KMS-11 (cell line): ENCODE results near the gene UQCC2.
A peak's percentile ranks its signal among the peaks of the same experiment; 100 is the strongest.

Experiments used
- H2AFZ ChIP-seq: fragments of 200-600 bp; sonication (generic); 2 replicates; pipeline ENCODE4 v1.6.1; 2016; ENCODE audit warnings: antibody characterized with exemption, mixed run types, low read depth
- H3K27ac ChIP-seq: fragments of 200-600 bp; sonication (generic); 2 replicates; pipeline ENCODE4 v1.6.1; 2016; ENCODE audit warnings: mild to moderate bottlenecking, mixed run types
- H3K27me3 ChIP-seq: fragments of 200-600 bp; sonication (generic); 2 replicates; pipeline ENCODE4 v1.6.1; 2017; ENCODE audit warnings: mild to moderate bottlenecking, low read depth, mixed run types, moderate library complexity; ENCODE audit not compliant: insufficient read depth
- H3K36me3 ChIP-seq: fragments of 200-600 bp; sonication (generic); 2 replicates; pipeline ENCODE4 v1.6.1; 2017; ENCODE audit warnings: mild to moderate bottlenecking, mixed run types; ENCODE audit not compliant: insufficient read depth
- H3K4me1 ChIP-seq: fragments of 200-600 bp; sonication (generic); 2 replicates; pipeline ENCODE4 v1.6.1; 2016; ENCODE audit warnings: mild to moderate bottlenecking, low read depth, mixed run types; ENCODE audit not compliant: poor library complexity, severe bottlenecking
- H3K4me2 ChIP-seq: fragments of 200-600 bp; sonication (generic); 2 replicates; pipeline ENCODE4 v1.7.0; 2016; ENCODE audit warnings: mild to moderate bottlenecking, mixed run types
- H3K4me3 ChIP-seq: fragments of 200-600 bp; sonication (generic); IDR thresholded peaks from 2 replicates; pipeline ENCODE4 v1.6.1; 2017; ENCODE audit warnings: low read depth, low read length, mixed read lengths; ENCODE audit not compliant: insufficient read depth
- H3K79me2 ChIP-seq: fragments of 200-600 bp; sonication (generic); 2 replicates; pipeline ENCODE4 v1.6.1; 2016; ENCODE audit warnings: low read depth, mixed run types; ENCODE audit not compliant: insufficient read depth
- H3K9ac ChIP-seq: fragments of 200-600 bp; sonication (generic); 2 replicates; pipeline ENCODE4 v1.6.1; 2016; ENCODE audit warnings: mild to moderate bottlenecking, mixed run types
- H4K20me1 ChIP-seq: fragments of 200-600 bp; sonication (generic); 2 replicates; pipeline ENCODE4 v1.6.1; 2016; ENCODE audit warnings: mild to moderate bottlenecking, mixed run types; ENCODE audit not compliant: insufficient read depth
- CTCF ChIP-seq: fragments of 200-600 bp; sonication (generic); conservative IDR thresholded peaks from 2 replicates; pipeline ENCODE4 v1.6.1; 2017; ENCODE audit warnings: low read depth, mild to moderate bottlenecking, antibody characterized with exemption, low read length, moderate library complexity, mixed read lengths

Gene UQCC2

GRCh38 chr6:33745548-33745947 lies 34.0 kb upstream of the UQCC2 start:
- peaks cover 44% of the 10 kb centered on the region for H3K27me3 ChIP-seq
- H2AFZ ChIP-seq = no peak overlapping the region
- no peak overlapping the region for H3K4me3 ChIP-seq
- H3K36me3 ChIP-seq = no peaks in the 10 kb centered on the region
- no peak overlapping the region for H3K27ac ChIP-seq
- H4K20me1 ChIP-seq = no peaks in the 10 kb centered on the region
- no peak overlapping the region for H3K4me2 ChIP-seq
- TF ChIP-seq CTCF = no peak
- no peak overlapping the region for H3K9ac ChIP-seq
- H3K79me2 ChIP-seq = no peaks in the 10 kb centered on the region
- H3K4me1 ChIP-seq = peaks cover 7% of the 10 kb centered on the region

- H3K27me3 ChIP-seq = peaks cover 42% of the 10 kb centered on the region
- no peak for TF ChIP-seq CTCF
- no peak overlapping the region for H3K9ac ChIP-seq
These were observed 33.5 kb upstream of the UQCC2 start for GRCh38 chr6:33744895-33745546.

DNA sequence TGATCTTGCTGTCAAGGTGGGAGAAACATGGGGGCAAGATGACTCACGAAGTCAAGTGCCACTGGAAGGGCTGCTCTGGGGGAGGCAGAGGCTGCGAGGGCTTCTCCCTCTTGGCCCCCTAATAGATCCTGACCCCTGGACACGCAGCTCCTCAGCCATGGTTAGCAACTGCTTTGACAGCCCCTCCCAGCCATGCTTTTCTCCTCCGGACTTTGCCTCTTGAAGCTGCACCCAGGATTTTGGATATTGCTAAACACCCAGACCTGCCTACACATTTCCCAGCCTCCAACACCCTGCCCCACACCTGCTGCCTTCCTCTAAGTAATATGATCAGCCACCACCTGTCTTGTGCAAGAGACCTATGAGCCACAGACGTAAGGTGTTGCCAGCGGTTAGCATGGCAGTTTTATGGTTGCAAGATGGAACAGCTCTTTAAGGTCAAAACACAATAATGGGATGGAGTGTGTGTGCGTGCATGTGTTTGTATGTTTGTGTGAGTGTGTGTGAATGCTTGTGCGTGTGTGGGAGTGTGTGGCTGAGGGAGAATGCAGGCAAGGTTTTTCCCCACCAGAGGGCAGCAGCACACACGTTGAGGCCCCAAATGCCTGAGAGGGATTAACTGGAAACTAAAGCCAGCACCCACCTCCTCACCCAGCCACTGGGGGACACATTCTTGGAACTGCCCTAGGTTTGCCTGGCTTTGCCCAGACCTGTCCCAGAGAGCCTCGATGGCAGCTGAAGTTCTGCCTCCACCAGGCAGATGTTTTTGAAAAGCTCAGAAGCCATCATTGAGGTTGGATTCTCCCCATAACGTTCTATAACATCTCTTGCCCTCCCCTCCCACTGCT lies 32.7 kb upstream of the UQCC2 start:
- H3K4me2 ChIP-seq = no peak overlapping the region; the same call in 1 of the 2 replicates
- no peak overlapping the region for H2AFZ ChIP-seq
- H3K4me1 ChIP-seq = peaks cover 7% of the 10 kb centered on the region
- no peaks in the 10 kb centered on the region for H3K36me3 ChIP-seq
- H3K9ac ChIP-seq = no peak overlapping the region
- H3K4me3 ChIP-seq = no peak overlapping the region
- H3K27ac ChIP-seq = no peak overlapping the region
- no peaks in the 10 kb centered on the region for H4K20me1 ChIP-seq
- H3K27me3 ChIP-seq = peaks cover 35% of the 10 kb centered on the region
- no peaks in the 10 kb centered on the region for H3K79me2 ChIP-seq
- peak; percentile 85 for TF ChIP-seq CTCF

More at GRCh38 chr6:33744895-33745546, 33.5 kb upstream of the UQCC2 start:
- H3K4me3 ChIP-seq = no peak overlapping the region
- no peaks in the 10 kb centered on the region for H3K79me2 ChIP-seq
- H2AFZ ChIP-seq = no peak overlapping the region
- no peak overlapping the region for H3K27ac ChIP-seq
- no peak overlapping the region for H3K4me2 ChIP-seq
- H3K4me1 ChIP-seq = peaks cover 7% of the 10 kb centered on the region
- H4K20me1 ChIP-seq = no peaks in the 10 kb centered on the region
- H3K36me3 ChIP-seq = no peaks in the 10 kb centered on the region

DNA sequence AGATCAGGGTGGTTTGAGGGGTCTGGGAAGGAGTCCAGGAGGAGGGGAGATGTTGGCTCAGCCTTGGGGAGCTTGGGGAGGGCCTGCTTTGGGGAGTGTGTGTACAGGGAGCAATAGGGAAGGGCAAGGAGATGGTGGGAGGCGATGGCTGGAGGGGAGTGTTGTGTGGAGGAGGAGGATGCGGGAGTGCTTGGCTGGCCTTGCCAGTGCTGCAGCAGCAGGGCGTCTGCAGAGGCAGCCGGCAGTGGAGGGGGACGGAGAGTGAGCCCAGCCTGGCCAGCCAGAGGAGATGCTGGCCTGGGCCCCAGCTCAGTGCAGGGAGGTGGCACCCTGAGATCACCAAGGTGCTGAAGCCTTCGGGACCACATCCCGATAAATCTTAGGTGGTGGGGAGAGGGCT lies 31.3 kb upstream of the UQCC2 start:
- no peak for TF ChIP-seq CTCF
- Histone ChIP-seq H3K4me1 (peaks cover 7% of the 10 kb centered on the region), H3K79me2 (no peaks in the 10 kb centered on the region), H4K20me1 (no peaks in the 10 kb centered on the region), H3K9ac (no peak overlapping the region), H2AFZ (no peak overlapping the region), H3K4me2 (no peak overlapping the region), H3K4me3 (no peak overlapping the region), H3K27me3 (peaks cover 28% of the 10 kb centered on the region), H3K27ac (no peak overlapping the region), H3K36me3 (no peaks in the 10 kb centered on the region)
